GM06990 (cell line): Measurements from ENCODE around the gene BCO1.
A peak's percentile ranks its signal among the peaks of the same experiment; 100 is the strongest.

ENCODE experiments used
- DNase-seq: peaks from one replicate; pipeline ENCODE4 v3.0.0-alpha.2; 2011; ENCODE audit not compliant: insufficient read length; ENCODE audit errors: extremely low read depth
- H3K27me3 ChIP-seq: replicated peaks from 2 replicates; pipeline ENCODE4 v1.6.0; 2011; ENCODE audit warnings: low read length; ENCODE audit not compliant: control insufficient read depth, insufficient read depth
- H3K36me3 ChIP-seq: 2 replicates; pipeline ENCODE4 v1.5.1; 2011; ENCODE audit warnings: low read length; ENCODE audit not compliant: control insufficient read depth, insufficient read depth
- H3K4me3 ChIP-seq: replicated peaks from 2 replicates; pipeline ENCODE4 v1.5.1; 2011; ENCODE audit warnings: low read depth, mild to moderate bottlenecking, control low read depth, low read length
- TF ChIP-seq, protein P1 (sequence below): IDR thresholded peaks from 2 replicates; pipeline ENCODE4 v1.5.1; 2011; ENCODE audit warnings: low read length, control low read depth, mild to moderate bottlenecking, inconsistent platforms; ENCODE audit not compliant: insufficient read depth, poor library complexity, severe bottlenecking

BCO1 gene

DNA sequence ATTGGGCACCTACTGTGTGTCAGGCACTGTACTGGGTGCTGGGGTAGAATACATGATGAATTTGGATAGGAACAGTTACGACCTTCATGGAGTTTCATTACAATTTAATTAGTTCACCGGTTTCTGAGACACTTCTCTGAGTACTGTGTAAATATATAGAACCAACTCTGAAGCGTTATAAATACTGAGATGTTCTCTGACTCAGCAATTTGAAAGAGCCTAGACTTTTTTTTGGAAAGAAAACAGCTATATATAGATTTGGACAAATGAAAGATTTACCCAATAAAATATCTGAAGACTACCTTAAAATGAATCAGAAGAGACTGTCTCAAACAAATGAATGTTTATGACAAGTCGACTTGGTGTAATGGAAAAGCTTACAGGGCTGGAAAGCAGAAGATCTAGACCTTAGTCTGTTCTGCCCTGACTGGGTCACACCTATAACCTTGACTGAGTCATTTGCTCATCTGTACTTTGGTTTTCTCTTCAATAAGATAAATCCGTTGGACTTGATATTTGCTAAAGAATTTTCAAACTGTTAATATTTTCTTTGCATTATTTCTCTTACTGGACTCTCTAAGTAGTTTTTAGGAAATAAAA is 71.7 kb downstream of the BCO1 start:
- DNase-seq, result no peak
- Histone ChIP-seq H3K4me3 (no peak overlapping the region), H3K27me3 (no peaks in the 10 kb centered on the region), H3K36me3 (no peaks in the 10 kb centered on the region)
- TF ChIP-seq, protein P1, sequence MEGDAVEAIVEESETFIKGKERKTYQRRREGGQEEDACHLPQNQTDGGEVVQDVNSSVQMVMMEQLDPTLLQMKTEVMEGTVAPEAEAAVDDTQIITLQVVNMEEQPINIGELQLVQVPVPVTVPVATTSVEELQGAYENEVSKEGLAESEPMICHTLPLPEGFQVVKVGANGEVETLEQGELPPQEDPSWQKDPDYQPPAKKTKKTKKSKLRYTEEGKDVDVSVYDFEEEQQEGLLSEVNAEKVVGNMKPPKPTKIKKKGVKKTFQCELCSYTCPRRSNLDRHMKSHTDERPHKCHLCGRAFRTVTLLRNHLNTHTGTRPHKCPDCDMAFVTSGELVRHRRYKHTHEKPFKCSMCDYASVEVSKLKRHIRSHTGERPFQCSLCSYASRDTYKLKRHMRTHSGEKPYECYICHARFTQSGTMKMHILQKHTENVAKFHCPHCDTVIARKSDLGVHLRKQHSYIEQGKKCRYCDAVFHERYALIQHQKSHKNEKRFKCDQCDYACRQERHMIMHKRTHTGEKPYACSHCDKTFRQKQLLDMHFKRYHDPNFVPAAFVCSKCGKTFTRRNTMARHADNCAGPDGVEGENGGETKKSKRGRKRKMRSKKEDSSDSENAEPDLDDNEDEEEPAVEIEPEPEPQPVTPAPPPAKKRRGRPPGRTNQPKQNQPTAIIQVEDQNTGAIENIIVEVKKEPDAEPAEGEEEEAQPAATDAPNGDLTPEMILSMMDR, result no peak

DNA sequence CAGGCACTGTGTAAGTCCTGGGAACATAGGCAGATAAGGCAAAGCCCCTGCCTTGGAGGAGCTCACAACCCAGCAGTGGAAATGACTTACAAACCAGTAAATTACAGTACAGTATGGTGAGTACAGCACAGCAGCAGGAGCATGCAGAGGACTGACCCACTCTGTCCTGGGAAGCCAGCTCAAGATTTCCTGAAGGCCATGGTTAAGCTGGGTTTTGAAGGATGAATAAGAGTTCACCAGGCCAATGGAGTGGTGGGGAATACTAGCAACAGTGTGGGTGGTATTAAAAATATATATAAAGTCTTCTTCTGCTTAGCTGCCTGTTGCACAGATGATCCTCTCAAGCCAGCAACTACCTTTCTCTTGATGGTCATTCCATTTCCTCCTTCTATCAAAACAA is 73.3 kb downstream of the BCO1 start:
- DNase-seq, result no peak
- no peak overlapping the region for H3K4me3 ChIP-seq
- TF ChIP-seq, protein P1, result no peak

DNA sequence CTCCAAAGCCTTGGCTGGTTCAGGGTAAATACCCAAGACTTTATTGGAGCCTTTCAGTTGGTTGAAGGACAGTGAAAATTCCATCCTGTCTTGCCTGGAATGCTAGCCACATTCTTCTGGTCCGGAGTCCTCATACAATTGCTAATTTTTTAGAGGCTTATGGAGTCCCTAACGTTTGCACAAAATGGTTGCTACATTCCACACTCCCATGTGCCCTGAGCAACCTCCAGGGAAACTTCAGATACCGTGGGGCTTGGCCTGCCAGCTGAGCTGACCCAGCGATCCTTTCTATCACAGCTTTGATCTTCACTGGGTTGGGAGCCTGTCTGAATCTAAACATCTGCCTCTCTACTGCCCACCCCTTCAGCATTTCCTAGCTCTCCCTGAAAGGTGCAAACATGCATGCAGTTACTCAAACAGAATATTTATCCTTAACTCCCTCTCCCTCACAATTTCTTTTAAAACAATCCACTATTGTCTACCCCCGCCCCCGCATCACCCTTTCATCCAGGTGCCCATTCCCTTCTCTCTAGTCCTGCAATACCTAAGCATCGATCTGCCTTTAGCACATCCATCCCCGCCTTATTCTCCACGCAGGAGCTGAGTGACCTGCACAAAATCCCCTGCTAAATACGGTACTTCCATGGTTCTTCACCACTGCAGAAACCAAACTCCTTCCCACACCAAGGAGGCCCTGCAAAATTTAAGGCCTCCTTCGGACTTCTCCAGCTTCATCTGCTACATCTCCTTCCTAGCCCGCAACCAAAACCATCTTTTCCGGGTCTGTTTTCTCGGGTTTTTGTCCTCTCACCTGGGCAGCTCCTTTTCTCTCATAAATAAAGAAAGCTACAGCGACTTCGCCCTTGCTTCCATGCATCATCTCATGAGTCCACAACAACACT is 75.5 kb downstream of the BCO1 start:
- no peaks in the 10 kb centered on the region for H3K36me3 ChIP-seq
- TF ChIP-seq, protein P1, result no peak
- DNase-seq, result no peak
- H3K27me3 ChIP-seq, result no peaks in the 10 kb centered on the region
- H3K4me3 ChIP-seq, result peak overlapping the region; percentile 78

More for the DNA sequence above, 73.3 kb downstream of the BCO1 start:
- H3K27me3 ChIP-seq, result no peaks in the 10 kb centered on the region
- no peaks in the 10 kb centered on the region for H3K36me3 ChIP-seq

DNA sequence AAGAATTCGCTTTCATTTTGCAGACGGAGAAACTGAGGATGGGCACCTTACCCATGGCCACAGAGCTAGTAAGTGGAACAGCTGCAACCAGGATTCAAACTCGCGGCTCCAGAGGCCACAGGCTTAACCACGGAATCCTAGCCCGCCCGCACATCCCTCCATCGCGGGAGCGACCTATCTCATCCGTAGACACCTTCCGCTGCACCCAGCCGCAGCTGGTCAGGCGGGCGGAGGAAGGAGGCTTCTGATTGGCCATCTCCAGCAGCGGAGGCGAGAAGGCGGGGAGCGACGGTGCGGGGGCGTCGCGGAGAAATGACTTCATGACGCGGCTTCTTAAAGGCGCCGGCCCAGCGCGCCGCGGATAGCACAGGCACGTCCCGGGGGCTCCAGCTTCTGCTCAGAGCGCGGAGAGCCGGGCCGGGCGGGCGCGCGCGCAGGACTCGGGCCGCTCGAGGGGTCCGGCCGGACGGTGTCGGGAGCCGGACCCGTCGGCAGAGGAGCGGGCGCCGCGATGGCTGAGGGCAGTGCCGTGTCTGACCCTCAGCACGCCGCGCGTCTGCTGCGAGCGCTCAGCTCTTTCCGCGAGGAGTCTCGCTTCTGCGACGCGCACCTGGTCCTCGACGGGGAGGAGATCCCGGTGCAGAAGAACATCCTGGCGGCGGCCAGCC is 76.2 kb downstream of the BCO1 start, which contains the start of gene GAN:
Gene GAN (plus strand): TSS at position 360 of the 668 bp plus-strand sequence. CDS start 152 bp downstream, at position 512.
- TF ChIP-seq, protein P1, result no peak
- Histone ChIP-seq H3K36me3 (no peaks in the 10 kb centered on the region), H3K4me3 (peak within 1 kb of the TSS; percentile 78), H3K27me3 (no peaks in the 10 kb centered on the region)
- peak; percentile 97 for DNase-seq

DNA sequence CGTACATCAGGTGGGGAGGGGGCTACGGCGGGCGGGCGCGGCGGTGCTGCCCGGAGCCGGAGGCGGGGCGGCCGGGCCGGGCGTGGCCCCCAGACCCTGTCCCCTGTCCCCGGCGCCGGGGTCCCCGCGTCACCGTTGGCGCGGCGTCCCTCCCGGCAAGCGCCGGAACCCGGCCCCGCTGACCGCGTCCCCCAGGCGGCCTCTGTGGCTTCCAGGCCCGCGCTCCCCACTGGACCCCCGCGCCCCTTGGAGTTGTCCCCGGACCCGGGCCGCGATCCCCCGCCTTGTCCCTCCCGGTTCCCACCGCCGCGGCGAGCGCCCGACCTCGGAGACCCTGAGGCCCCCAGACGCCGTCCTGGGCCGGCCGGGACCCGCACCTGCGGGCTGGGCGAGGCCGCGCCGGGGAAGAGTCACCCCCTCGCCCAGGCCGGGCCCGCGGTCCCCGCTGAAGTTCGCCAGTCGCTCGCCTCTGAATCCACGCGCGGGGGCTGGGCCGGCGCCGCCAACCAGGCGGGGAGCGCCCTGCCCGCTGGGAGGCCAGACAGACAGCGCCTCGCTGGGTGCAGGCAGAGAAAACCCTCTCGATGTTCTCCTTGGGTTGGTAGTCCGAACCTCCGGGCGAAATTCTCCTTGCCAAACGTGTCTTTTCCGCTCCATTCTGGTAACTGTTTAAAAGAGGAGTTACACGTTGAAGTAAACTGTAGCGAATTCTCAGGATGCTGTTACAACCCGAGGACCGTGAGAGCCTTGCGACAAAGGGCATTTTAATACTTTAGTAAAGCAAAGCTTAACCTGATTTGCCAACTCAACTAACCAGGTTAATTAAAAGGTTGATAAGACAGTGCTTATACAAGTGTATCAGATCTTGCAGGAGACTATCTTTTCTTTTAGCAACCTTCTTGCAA is 77.0 kb downstream of the BCO1 start:
- Histone ChIP-seq H3K4me3 (peak overlapping the region; percentile 78), H3K36me3 (no peaks in the 10 kb centered on the region), H3K27me3 (no peaks in the 10 kb centered on the region)
- TF ChIP-seq, protein P1, result peak; percentile 9
- DNase-seq, result peak; percentile 59
